DMS 273 treated with DMSO at 0.1 percent for 48 hours (cell line): ENCODE results near the gene SPR.
"Not testable (repeated sequence)": the region's sequence is repeated elsewhere in the genome, so short reads cannot be mapped to it uniquely, and the experiment has no call there.

Experiments used
- DNase-seq: peaks from one replicate; lab custom pipeline; 2025; lab: John Stamatoyannopoulos, UW

The SPR gene

DNA sequence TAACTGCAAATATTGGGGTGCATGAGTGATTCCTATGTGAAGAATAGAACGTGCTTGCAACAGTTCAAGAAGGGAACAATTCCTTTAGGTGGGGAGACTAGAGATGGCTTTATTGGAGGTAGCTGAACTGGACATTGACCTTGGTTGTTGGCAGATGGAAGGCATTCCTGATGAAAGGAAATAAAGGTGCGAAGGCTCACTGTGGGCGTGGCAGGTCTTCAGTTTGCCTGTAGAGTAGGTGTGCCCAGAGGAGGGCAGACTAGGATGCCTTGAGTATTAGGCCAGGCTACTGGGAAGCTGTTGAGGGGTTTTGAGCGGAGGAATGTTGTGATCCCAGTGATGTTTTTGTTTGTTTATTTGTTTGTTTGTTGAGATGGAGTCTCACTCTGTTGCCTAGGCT, 2.8 kb downstream of the SPR start:
- no peak for DNase-seq

DNA sequence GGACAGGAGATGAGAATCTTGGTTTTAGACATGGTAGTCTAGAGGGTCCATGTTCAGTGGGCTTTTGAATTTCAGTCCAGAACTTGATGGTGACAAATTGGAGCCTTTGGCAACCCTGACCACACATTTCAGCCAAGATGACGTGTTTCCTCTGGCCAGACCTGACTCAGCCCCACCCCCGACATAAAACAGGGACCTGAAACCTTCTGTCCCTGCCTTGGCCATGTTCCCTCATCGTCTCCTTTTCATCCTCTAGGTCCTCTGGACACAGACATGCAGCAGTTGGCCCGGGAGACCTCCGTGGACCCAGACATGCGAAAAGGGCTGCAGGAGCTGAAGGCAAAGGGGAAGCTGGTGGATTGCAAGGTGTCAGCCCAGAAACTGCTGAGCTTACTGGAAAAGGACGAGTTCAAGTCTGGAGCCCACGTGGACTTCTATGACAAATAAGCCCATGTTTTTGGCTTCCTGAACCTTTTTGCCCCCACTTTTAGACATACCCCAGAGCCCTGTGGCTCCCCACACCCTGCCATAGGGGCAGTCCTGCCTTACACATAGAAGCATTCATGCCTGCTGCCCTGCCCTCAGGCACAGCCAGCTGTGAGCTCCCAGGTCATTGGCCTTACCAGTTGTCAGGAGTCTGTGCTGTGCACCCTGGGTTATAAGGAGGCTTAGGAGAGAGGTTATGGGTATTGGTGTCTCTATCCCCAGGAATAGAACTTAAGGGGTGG, 4.0 kb downstream of the SPR start:
- DNase-seq = no peak

DNA sequence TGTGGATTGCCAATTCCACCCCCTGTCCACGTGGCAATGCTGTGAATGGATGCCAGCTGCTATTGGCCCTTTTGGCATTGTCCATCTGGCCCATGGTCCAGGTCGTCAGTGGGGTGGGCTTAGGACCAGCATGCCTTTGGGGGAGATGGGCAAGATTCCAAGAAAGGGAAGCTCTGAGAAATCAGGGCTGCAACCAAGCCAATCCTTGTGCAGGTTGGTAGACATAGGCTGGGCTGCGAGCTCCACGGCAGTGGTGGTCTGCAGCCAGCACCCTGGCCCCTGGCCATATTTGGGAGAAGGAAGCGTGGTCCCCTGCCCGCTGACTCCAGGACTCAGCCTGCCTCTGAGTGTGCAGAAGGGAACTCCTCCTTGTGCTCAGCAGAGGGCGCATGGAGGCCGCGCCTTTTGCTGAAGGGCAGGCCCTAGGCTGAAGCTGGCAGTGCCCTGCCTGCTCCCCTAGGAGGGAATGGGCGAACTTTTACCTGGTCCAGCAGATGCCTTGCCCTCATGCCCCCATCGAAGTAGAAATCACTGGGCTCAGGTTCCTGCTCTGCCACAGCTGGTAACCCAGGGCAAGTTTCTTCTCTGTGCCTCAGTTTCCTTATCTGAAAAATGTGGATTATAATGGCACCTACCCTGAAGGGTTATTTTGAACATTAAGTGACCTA, 5.4 kb downstream of the SPR start:
- peak; percentile 61 for DNase-seq

DNA sequence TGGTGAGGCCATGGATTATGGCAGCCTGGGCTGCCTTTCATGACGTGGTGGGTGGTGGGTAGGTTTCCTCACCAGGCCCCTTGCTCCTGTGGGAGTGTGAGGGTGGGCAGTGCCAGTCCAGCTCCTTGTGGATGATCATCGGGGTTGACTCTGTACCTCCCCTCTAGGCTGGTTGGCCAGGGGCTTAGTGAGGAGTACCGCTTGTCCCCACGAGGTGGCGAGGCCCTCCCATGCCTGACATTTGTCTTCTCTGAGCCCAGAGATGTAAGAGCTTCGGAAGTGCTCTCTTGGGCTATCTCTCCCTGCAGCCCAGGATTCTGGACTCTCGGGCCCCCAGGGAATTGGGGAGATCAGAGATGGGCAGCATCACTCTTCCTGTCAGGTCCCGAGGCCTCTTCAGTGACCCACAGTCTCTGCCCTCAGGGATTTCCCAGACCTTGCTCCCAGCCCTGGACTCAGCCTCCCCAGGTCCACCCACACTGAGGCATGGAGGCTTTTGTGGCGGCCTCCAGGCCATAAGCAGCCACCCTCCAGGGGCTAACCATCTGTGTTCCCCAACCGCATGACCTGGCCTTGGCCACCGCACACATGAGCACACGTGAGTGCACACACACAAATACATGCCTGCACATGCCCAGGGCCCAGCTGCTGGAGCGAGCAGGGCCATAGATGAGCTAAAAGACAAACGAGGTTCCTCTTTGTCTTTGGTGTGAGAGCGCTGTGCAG, 6.5 kb downstream of the SPR start:
- DNase-seq = peak; percentile 26

DNA sequence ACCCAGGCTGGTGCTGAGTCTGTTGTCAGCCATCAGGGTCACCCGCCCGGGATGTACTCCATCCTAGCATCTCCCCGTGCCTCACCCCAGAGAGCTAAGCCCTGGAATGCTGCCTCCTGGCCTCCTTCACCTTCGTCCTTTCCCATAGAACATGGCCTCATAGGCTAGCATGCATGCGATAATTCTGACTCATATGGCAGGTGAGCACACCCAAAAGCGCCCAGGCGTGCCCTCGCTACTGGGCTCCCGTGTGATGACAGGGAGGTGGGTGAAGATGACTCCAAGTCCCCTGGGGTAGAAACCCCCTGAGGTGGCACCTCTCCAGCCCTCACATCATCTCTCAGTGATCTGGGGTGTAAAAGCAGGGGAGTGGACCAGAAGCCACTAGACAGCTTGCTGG, 7.3 kb downstream of the SPR start:
- DNase-seq = no peak

DNA sequence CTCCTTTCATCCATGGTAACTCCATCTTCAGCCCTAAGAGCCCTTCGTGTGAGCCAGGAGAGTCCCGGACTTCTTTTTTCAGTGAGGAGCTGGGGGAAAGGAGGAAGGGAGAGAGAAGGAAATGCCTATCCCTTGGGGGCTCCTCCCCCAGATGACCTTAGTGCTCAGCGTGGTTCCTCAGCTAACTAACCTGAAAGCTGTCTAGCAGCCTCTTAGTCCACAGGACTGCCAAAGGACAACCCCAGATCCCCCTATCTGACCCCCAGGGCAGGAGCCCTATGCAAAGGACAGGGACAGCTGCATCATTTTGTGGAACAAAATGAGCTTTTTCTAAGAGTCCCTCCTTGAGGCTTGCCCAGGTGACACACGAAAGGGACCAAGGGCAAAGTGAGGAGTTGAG, 7.9 kb downstream of the SPR start:
- no peak for DNase-seq

DNA sequence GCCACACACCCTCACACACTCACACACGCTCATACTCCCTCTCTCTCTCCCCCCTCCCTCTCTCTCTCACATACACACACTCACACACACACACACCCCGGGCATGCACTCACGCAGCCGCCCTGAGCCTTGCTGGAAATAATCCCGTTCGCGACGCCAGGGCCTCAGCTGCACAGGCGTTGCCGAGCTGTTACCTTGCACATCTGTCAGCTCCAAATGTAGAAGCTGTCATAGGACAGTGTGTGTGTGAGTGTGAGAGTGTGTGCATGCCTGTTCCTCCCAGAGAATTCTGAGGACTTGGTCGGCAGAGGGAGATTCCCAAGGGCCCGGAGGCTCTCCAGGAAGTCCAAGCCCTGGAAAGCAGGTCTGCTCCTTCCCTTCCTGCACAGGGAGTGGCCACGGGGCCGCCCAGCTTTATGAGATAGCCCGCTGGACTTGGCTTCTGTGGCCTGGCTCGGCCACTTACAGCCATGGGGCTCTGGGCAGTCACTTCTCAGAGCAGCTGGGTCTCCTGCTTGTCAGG, 8.6 kb downstream of the SPR start:
- peak; percentile 5 for DNase-seq

DNA sequence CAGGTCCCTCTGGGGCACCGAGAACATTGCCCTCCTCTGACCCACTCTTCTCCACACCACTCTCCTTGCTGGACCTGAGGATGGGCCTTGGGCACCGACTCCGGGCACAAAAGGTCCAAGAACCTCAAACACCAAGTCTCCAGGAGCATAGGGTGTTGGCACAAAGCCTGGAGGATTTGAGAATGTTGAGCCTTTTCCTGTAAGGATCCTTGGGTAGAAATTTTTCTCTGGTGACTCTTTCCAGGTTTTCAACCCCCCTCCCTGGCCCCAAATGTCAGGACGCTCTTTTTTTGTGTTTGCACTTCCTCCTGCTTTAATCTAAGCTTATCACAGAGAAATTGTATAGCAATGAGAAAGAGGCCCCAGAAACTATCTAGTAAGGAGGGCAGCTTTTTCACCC, 9.2 kb downstream of the SPR start:
- no peak for DNase-seq

DNA sequence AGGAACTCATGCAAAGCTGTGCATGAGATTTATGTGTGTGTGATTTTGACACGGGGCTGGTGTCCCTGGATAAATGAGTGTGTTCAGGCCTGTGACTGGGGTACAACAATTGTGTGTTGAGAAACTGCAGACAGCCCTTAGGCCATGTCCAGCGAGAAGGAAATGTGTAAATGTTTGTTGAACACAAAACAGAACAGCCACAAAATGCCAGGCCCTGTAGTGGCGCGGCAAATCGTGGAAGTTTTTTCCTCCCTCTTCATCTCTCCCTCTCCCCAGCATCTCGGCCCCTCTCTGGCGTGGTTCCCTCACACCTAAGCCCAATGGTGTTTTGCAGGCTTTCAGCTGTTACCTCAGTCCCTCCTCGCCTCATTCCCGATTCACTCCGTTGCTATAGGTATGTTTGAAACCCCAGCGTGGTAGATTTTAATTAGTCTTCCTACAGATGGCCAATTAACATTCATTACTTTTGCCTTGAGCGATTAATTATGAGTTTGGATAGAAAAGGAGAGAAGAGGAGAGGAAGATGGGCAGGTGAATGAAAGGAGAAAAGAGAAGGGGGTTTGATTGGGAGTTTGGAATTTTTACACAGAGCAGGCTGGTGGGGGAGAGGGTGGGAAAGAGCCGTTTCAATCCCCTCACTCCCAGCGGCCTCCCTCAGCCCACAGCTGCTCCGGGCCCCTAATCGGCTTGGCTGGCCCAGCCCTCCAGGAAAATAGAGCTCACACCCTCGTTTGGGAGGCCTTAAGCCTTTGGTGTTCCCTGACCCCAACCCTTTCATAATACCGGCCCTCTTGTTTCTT, 10.8 kb downstream of the SPR start:
- DNase-seq = no peak

DNA sequence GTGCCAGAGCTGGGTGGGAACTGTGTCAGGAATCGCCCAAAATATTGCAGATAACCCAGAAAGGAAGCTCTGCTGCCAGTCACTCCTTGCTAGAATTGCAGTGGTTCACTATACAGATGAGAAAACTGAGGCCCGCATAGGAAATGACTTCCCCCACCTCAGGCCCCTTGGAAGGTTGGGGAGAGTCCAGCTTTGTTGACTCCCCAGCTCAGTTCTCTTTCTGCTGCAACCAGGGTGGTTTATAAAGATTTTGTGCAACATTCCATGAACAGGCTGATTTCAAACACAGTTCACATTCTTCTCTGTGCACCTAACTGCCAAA, 11.3 kb downstream of the SPR start:
- no peak for DNase-seq

DNA sequence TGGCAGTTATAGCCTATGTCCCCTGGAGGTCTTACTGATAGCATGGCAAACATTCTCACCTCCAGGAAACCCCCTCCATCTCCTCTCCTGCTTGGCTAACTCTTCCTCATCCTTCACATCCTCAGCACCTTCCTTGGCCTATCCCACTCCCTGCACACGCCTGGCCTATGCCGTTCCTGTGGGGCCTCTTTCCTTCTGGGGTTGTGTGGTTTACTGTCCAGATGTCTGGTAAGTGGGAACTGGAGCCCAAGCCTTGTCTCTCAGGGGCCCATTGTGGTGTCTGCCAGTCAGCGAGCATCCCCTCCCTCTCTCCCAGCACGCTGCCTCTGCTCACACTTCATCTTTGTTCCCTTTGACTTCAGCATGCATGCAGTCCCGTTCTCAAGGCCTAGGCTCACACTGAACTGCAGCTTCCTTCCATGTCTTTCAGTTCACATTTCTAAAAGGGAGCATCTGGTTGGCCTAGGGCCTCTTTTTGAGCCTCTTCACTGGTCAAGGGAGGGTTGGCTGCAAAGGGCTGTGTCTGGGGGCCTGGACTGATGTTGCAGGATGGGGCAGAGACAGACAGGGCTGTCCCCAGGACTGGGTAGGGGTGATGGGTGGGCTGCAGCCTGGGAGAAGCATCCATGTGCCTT, 13.1 kb downstream of the SPR start:
- DNase-seq = no peak

DNA sequence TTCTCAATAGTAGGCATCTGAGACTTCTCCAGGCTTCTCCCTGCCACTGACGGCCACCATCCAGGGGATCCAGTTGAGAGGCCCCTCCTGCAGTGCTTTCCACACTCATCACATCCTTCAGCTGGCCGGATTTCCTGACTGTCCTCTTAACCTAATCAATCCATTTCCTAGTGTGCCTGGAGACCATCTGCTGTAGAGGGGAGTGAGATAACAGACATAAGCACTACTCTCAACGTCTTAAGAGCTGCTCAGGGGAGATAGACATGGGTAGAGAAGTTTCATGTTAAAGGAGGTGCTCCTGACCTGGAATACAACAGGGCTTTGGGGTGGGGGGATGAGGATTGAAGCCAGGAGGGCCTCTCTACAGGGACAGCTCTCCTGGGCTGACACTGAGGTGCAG, 14.2 kb downstream of the SPR start:
- no peak for DNase-seq

DNA sequence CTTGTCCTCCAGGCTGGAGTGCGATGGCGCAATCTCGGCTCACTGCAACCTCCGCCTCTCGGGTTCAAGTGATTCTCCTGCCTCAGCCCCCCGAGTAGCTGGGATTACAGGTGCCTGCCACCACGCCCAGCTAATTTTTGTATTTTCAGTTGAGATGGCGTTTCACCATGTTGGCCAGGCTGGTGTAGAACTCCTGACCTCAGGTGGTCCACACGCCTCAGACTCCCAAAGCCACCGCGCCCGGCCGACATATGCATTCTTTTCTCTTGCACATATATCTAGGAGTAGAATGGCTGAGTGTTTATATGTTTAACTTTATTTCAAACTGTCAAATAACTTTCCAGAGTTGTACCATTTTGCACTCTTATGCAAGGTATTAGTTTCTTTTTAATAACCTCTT, 20.2 kb downstream of the SPR start:
- not testable (repeated sequence) for DNase-seq

DNA sequence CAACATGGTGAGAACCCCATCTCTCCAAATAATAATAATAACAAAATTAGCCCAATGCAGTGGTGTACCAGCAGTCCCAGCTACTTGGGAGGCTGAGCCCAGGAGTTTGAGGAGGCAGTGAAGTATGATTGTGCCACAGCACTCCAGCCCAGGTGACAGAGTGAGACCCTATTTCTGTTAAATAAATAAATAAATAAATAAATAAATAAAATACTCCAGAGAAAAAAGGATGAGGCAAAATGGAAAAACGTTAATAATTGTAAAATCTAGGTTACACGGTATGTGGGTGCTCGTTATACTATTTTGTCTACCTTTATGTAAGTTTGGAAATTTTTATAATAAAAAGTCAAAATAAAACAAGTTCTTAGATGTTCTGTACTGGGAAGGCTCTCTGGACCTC, 21.5 kb downstream of the SPR start:
- DNase-seq = no peak

DNA sequence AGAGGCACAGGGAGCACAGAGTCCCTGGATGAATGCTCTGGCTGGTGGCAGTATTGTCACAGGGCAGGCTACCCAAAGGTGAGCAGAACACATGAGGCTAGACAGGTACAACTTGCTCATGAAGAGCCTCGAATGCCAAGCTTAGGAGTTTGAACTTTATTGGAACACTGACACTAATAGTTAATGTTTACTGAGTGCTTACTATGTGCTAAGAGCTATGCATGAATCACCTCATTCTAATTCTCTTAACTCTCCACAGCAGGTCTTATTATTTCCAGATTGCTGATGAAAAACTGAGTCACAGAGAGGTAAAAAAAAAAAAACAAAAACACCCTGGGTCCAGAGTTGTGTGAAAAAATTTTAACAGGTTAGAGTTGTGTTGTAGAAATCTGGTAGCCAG, 24.0 kb downstream of the SPR start:
- no peak for DNase-seq

DNA sequence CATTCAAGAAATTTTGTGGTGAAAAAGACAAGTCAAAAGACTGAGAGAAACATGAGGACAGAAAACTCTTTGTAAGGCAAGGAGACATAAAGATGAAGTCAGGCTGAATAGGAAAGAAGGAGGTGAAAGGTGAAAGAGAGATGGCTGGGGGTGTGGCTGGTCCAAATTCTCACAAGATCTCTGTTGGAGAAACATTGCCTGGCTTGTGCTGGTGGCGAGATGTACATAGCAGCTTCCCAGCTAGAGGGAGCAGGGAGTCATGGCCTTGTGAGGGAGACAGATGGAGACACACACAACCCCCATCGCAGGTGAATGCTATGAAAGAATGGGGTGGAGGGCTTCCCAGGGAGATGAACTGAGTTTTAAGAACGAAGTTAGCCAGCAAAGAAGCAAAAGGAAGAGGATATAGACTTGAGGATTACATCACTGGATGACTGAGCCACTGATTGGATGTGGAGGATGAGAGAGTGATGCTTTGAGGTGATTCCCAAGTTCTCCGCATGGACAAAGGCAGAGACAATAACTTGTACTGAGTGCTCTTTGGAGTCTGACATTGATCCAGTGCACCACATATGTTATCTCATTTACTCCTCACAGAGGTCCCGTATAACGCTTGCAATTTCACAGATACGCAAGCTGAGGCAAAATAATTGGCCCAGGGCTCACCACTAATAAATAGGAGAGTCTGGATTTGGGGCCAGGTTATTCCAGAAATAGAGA, 26.4 kb downstream of the SPR start:
- DNase-seq = peak; percentile 17

DNA sequence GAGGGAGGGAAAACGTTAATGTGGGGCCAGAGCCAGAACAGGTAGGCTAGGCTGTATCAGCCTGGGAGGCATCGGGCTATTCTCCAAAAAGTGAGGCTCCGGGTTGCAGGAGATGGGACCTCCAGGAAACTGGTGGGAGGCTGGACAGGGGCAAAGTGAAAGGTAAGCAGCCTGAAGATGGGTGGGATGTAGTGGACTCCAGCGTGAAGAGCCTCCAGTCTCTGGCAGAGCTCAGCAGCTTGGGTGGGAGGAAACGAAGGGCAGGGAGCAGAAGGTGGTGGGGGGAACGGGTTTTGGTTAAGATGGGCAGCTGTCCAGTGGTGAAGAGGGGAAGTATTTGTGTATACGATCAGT, 27.0 kb downstream of the SPR start:
- no peak for DNase-seq

DNA sequence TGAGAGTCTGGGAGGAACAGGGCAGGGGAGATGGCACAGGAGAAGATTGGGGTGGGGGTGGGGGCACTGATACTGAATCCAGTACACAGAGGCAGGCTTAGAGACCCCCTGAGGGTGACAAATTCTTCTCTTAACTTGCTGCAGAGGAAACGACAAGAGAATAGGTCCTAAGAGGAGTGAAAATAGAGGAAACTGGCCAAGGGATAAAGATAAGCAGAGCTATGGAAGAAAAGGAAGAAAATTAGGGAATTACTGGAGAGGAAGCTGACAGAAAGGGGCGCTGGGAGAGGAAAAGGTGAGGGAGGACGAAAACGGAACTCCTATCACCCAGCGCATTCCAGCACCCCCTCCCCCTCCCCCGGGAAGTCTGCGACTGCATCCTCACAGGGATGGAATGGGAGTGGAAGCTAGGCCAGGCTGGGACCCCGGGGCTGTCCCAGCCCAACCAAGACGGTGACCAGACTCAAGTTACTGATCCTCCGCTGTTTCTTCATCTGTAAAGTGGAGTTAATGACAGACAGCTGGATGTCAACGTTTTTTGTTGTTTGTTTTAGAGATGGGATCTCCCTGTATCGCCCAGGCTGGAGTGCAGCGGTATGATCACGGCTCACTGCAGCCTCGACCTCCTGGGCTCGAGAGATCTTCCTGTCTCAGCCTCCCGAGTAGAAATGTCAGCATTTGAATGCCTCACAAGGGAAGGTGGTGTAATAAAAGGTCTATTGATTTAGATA, 27.5 kb downstream of the SPR start:
- DNase-seq = no peak

DNA sequence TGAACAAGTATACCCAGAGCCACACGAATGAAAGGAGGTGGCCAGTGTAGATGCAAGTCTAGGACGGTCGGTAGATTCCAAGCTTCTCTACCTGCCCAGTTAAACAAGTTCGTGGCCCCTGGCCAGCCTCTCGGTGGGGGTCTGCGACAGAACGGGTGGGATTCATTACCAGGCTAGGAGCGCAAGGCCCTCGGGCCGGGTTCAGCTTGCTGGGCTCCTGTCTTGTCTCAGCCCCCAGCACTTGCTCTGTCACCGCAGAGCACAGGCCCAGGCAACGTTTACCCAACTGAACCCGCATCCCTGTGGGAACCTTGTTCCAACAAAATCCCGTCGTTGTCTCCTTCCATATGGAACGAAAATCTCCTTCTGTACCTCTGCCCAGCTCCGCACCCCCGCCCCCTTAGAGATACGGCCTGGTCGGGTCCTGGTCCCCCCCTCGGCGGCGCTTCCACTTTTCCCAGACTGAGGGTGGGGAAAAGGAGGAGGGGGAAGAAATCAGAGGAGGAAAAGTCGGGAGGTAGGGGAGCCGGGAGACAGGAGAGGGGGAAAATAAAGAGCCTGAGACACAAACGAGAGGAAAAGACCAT, 28.2 kb downstream of the SPR start:
- no peak for DNase-seq
